Breast epithelium (tissue), 4 donors: ENCODE results near the gene APOBEC3A. TPM values are rescaled to one million over a fixed set of nuclear protein-coding genes. Genes with fewer than 3 reads are reported as not detected.

Experiments
- DNase-seq, 2 donors: peaks; one replicate each; pipeline ENCODE4 v3.0.0-alpha.2; 2019; ENCODE audit warnings: low spot score in 2 of 2
- H3K27ac ChIP-seq, 2 donors: fragments of 200-600 bp; sonication (generic) in 1 of 2; one replicate each; pipeline ENCODE4 v1.5.1; 2016 to 2019; ENCODE audit warnings: mild to moderate bottlenecking in 1 of 2
- H3K27me3 ChIP-seq, 2 donors: fragments of 200-600 bp; sonication (generic) in 1 of 2; one replicate each; pipeline versions ENCODE4 v1.5.1 to v1.6.0; 2017 to 2019; ENCODE audit warnings: control low read depth in 1 of 2, mild to moderate bottlenecking in 1 of 2
- H3K36me3 ChIP-seq: fragments of 200-600 bp; one replicate; pipeline ENCODE4 v1.5.1; 2019
- H3K4me1 ChIP-seq, 2 donors: fragments of 200-600 bp; sonication (generic); one replicate each; pipeline ENCODE4 v1.5.1; 2016 to 2019; ENCODE audit warnings: control low read depth in 1 of 2
- H3K4me3 ChIP-seq, 3 donors: fragments of 200-600 bp; sonication (generic); 1 replicate in 2 of 3; 2 replicates in 1 of 3; pipeline ENCODE4 v1.5.1; 2016 to 2019; ENCODE audit warnings: mild to moderate bottlenecking in 3 of 3, moderate library complexity in 2 of 3
- H3K9me3 ChIP-seq, 2 donors: fragments of 200-600 bp; sonication (generic) in 1 of 2; one replicate each; pipeline ENCODE4 v1.5.1; 2016 to 2019; ENCODE audit warnings: control low read depth in 1 of 2
- CTCF ChIP-seq, 3 donors: fragments of 450-650 bp; IDR thresholded peaks; one replicate each; pipeline ENCODE4 v1.5.1; 2016 to 2017; ENCODE audit warnings: antibody characterized with exemption in 3 of 3, mild to moderate bottlenecking in 3 of 3, moderate library complexity in 3 of 3
- POLR2A ChIP-seq: fragments of 450-650 bp; IDR thresholded peaks from one replicate; pipeline ENCODE4 v1.6.1; 2016; ENCODE audit warnings: antibody characterized with exemption, mild to moderate bottlenecking, moderate library complexity
- POLR2AphosphoS5 ChIP-seq, 3 donors: sonication (generic); formaldehyde crosslinking; IDR thresholded peaks; one replicate each; pipeline ENCODE4 v1.6.1; 2017; ENCODE audit warnings: antibody characterized with exemption in 3 of 3
- intact Hi-C: fragments of 100-400 bp; cut with DNase I; formaldehyde crosslinking; loops from one replicate; pipeline ENCODE4 v1.15.1; 2023; ENCODE audit warnings: low total_unique reads
- total RNA-seq, 3 donors: library from RNA; depleted of rRNA; stranded (reverse); fragments of >200 nt; gene quantifications; one replicate each; pipeline ENCODE4 v1.1.0, GENCODE V29; 2016

Gene APOBEC3A
- total RNA-seq, 3 donors from 2014 or later, result 0.44 TPM; not detected in 2

DNA sequence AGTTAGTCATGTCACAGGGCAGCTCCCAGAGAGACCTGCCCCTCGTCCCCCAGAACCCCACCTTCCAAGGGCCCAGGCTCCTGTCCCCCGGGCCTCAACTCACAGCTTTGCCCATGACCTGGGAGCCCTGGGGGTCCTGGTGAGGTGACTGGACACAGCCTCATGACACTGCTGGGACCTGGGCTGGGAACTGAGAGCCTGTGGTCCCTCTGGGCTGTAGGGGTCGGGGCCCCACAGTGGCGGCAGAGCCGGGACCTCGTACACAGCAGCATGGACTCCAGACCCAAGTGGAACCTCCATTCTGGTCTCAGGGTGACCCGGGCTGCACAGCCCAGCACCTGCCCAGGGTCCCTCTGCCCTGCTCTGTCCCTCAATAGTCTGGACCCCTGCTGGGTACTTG is 6.9 kb downstream of the APOBEC3A start:
- no peak for TF ChIP-seq CTCF (IDR thresholded peaks at IDR 0.05)
- no peak for TF ChIP-seq POLR2AphosphoS5 (IDR thresholded peaks at IDR 0.05)
- no peak for TF ChIP-seq POLR2A
- Histone ChIP-seq H3K4me3 (no peak overlapping the region), H3K36me3 (no peaks in the 10 kb centered on the region), H3K27ac (no peak overlapping the region), H3K4me1 (no peaks in the 10 kb centered on the region), H3K9me3 (no peaks in the 10 kb centered on the region), H3K27me3 (no peaks in the 10 kb centered on the region)
- intact Hi-C loops, result loop anchor here (1.0 kb wide), 1 partner anchor 38 kb away; no protein-coding TSS in a partner anchor
- DNase-seq, result no peak

- no peak overlapping the region for H3K4me3 ChIP-seq
- intact Hi-C loops, result loop anchor here (1.0 kb wide), 1 partner anchor 39 kb away; no protein-coding TSS in a partner anchor
- H3K36me3 ChIP-seq, result no peaks in the 10 kb centered on the region
- no peaks in the 10 kb centered on the region for H3K4me1 ChIP-seq
- no peak for TF ChIP-seq POLR2AphosphoS5 (IDR thresholded peaks at IDR 0.05)
- TF ChIP-seq POLR2A, result no peak
- TF ChIP-seq CTCF (IDR thresholded peaks at IDR 0.05), result no peak
- H3K27ac ChIP-seq, result no peak overlapping the region
- H3K9me3 ChIP-seq, result no peaks in the 10 kb centered on the region
- DNase-seq, result no peak
- no peaks in the 10 kb centered on the region for H3K27me3 ChIP-seq
Measured at GRCh38 chr22:38964989-38965388, 7.6 kb downstream of the APOBEC3A start.

- Histone ChIP-seq H3K27me3 (no peaks in the 10 kb centered on the region), H3K4me3 (no peak overlapping the region), H3K4me1 (no peaks in the 10 kb centered on the region), H3K27ac (no peak overlapping the region), H3K9me3 (no peaks in the 10 kb centered on the region), H3K36me3 (no peaks in the 10 kb centered on the region)
- no peak for DNase-seq
- TF ChIP-seq POLR2AphosphoS5 (IDR thresholded peaks at IDR 0.05) (no peak), CTCF (IDR thresholded peaks at IDR 0.05) (no peak), POLR2A (no peak)
- intact Hi-C loops, result no loop called here
Measured at GRCh38 chr22:38965614-38966379, 8.4 kb downstream of the APOBEC3A start.

DNA sequence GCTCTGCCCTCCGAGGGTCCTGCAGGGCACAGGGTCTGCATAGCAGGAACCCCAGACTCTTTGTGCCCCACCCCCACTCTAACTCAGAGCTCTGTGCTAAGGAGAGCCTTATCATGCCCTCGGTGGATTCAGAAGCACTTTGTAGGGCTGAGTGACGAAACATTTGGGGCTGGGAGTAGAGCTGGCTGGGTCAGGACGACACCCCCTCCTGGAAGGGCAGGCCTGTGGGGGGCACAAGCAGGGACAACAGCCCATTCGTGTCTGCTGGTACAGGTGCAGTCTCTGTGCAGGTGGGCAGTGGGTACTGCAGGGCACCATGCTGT is 8.9 kb downstream of the APOBEC3A start:
- H3K4me1 ChIP-seq, result no peaks in the 10 kb centered on the region
- intact Hi-C loops, result no loop called here
- no peak for TF ChIP-seq CTCF (IDR thresholded peaks at IDR 0.05)
- TF ChIP-seq POLR2A, result no peak
- no peak for TF ChIP-seq POLR2AphosphoS5 (IDR thresholded peaks at IDR 0.05)
- no peak for DNase-seq
- H3K9me3 ChIP-seq, result no peaks in the 10 kb centered on the region
- no peak overlapping the region for H3K27ac ChIP-seq
- no peak overlapping the region for H3K4me3 ChIP-seq
- H3K36me3 ChIP-seq, result no peaks in the 10 kb centered on the region
- H3K27me3 ChIP-seq, result no peaks in the 10 kb centered on the region

DNA sequence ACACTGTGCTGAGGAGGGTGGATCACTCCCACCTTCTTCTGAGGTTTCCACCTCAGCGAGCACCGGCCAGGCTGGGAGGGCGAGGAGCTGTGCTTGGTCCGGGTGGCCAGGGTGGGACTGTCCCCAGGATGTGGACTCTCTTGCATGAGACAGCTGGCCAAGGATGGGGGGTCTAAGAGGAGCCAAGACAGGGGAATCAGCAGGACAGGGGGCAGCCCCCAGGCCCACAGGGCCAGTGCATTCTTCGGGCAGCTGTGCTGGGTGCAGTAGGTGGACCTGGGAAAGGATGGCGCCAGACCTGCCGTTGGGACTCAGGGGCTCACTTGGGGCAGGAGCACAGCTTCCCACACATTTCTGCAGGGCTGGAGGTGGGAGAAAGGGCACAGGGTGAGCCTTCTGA is 9.5 kb downstream of the APOBEC3A start:
- H3K36me3 ChIP-seq, result no peaks in the 10 kb centered on the region
- no peak for DNase-seq
- H3K4me1 ChIP-seq, result no peaks in the 10 kb centered on the region
- no peaks in the 10 kb centered on the region for H3K9me3 ChIP-seq
- intact Hi-C loops, result no loop called here
- no peak overlapping the region for H3K27ac ChIP-seq
- TF ChIP-seq POLR2AphosphoS5 (IDR thresholded peaks at IDR 0.05), result no peak
- no peak for TF ChIP-seq POLR2A
- no peak for TF ChIP-seq CTCF (IDR thresholded peaks at IDR 0.05)
- H3K4me3 ChIP-seq, result no peak overlapping the region
- no peaks in the 10 kb centered on the region for H3K27me3 ChIP-seq
